H1 (cell line): ENCODE measurements around the gene ZNF18. TPM values are rescaled to one million over a fixed set of nuclear protein-coding genes. Genes with fewer than 3 reads are reported as not detected.

Source experiments
- CBX5 ChIP-seq: fragments of 300-800, 300-1000 bp; sonication (generic); IDR thresholded peaks from 2 replicates; pipeline ENCODE4 v1.7.1; 2016; ENCODE audit warnings: antibody characterized with exemption, low read length, low read depth
- EZH2 ChIP-seq: fragments of 200-600 bp; sonication (generic); IDR thresholded peaks from 2 replicates; pipeline ENCODE4 v1.7.1; 2012; ENCODE audit warnings: low read depth, mild to moderate bottlenecking, moderate library complexity, low read length, inconsistent platforms; ENCODE audit not compliant: severe bottlenecking
- FOSL1 ChIP-seq: IDR thresholded peaks from 2 replicates; pipeline ENCODE4 v1.6.1; 2011; ENCODE audit warnings: mild to moderate bottlenecking, low read depth, low read length, moderate library complexity; ENCODE audit not compliant: insufficient read depth
- JUN ChIP-seq: IDR thresholded peaks from 2 replicates; pipeline ENCODE4 v1.6.1; 2011; ENCODE audit warnings: low read depth, mild to moderate bottlenecking, improper control_type of control experiment, low read length
- KDM1A ChIP-seq: fragments of 200-600, 300-600 bp; sonication (generic); IDR thresholded peaks from 2 replicates; pipeline ENCODE4 v1.7.1; 2016; ENCODE audit warnings: mild to moderate bottlenecking, low read length, borderline replicate concordance
- SAP30 ChIP-seq: fragments of 300-600 bp; sonication (generic); IDR thresholded peaks from 2 replicates; pipeline ENCODE4 v1.7.1; 2012; ENCODE audit warnings: low read length, moderate library complexity, mild to moderate bottlenecking, inconsistent platforms; ENCODE audit not compliant: insufficient read depth, insufficient replicate concordance
- SIRT6 ChIP-seq: IDR thresholded peaks from one replicate; pipeline ENCODE4 v1.7.1; 2012; ENCODE audit warnings: low read length, inconsistent platforms
- SP1 ChIP-seq: IDR thresholded peaks from 2 replicates; pipeline ENCODE4 v1.6.1; 2011; ENCODE audit warnings: low read depth, low read length
- USF2 ChIP-seq: IDR thresholded peaks from 2 replicates; pipeline ENCODE4 v1.6.1; 2011; ENCODE audit warnings: low read length, improper control_type of control experiment
- ZNF274 ChIP-seq: IDR thresholded peaks from 2 replicates; pipeline ENCODE4 v1.7.0; 2012; ENCODE audit warnings: low read length, borderline replicate concordance; ENCODE audit errors: extremely low read depth
- polyA plus RNA-seq, 7 experiments: library from polyadenylated mRNA; depleted of rRNA in 3 of 7; stranded (reverse) in 5 of 7; unstranded in 2 of 7; fragments of >200 nt in 5 of 7; fragments of 200-250 nt in 2 of 7; gene quantifications; 1 replicate in 5 of 7; 2 replicates in 1 of 7; 4 replicates in 1 of 7; pipeline versions ENCODE4 v1.2.1 to v1.2.3, GENCODE V29; 2011 to 2013; ENCODE audit warnings: missing spikeins in 2 of 7, mixed read lengths in 2 of 7
- total RNA-seq: library from RNA; stranded (reverse); fragmentation: NEBNext Ultra II Directional; extraction: Animal tissue kit (Norgen Biotek cat#: 25700); gene quantifications from 2 replicates; pipeline ENCODE4 v1.2.1, GENCODE V29; 2021

ZNF18 gene
- total and polyA plus RNA-seq, 2 of the 8 experiments (the other 6 are each of a cell fraction or from before 2014, with no cell fraction given), result 3.0 to 9.9 TPM

GRCh38 chr17:11991461-11991860 is 5.8 kb downstream of the ZNF18 start (continued):
- TF ChIP-seq KDM1A (no peak), ZNF274 (no peak), SP1 (no peak), FOSL1 (no peak), CBX5 (no peak), EZH2 (no peak), JUN (no peak), SIRT6 (no peak), USF2 (no peak), SAP30 (no peak)
- TF ChIP-seq, all 59 proteins: peak for 0
